AG09319 (cell line): ENCODE measurements around the gene PKN1.

ENCODE experiments used
- DNase-seq: peaks from one replicate; pipeline ENCODE4 v3.0.0-alpha.2; 2010; ENCODE audit warnings: low read depth; ENCODE audit errors: extremely low read depth
- CTCF ChIP-seq: IDR thresholded peaks from 2 replicates; pipeline ENCODE4 v1.5.1; 2011; ENCODE audit warnings: low read depth, mild to moderate bottlenecking, inconsistent platforms, low read length, moderate library complexity

PKN1 gene

DNA sequence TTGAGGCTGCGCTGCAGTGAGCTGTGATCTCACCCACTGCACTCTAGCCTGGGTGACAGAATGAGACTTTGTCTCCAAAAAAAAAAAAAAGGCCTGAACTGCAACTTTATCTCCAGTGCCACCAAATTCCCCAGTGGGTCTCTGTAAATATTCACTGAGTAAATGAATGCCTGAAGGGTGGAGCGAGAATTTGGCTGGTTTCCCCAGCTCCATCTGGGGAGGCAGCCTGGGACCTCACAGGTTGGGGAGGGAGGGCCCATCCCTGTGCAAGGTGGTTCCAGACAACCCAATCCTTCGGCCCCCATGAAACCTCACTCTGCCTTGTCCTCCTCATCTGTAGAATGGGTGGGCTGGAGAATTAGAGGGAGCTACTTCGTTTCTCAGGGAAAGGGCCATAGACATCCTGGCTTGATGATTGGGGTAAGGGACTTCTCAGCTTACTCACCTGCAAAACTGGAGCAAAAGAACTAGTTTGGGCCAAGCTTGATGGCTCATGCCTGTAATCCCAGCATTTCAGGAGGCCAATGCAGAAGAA, 4.2 kb upstream of the PKN1 start:
- no peak for TF ChIP-seq CTCF

DNA sequence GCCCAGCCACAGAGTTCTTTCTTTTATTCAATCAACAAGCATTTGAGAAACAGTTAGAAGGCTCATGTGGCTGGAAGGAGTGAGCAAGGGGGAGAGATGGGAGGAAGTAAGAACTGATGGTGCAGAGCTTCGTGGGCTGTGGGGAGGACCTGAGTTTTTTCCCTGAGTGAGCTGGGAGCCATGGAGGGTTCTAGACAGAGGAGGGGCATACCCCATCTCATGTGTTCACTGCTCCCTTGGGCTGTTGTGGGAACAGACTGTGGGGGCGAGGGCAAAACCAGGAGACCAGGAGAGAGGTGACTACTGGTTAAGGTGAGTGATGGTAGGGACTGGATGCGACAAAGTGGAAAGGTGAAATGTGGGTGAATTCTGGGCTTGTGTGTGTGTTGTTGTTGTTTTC, 2.4 kb upstream of the PKN1 start:
- no peak for DNase-seq
- no peak for TF ChIP-seq CTCF

More for the DNA sequence above, 4.2 kb upstream of the PKN1 start:
- no peak for DNase-seq

DNA sequence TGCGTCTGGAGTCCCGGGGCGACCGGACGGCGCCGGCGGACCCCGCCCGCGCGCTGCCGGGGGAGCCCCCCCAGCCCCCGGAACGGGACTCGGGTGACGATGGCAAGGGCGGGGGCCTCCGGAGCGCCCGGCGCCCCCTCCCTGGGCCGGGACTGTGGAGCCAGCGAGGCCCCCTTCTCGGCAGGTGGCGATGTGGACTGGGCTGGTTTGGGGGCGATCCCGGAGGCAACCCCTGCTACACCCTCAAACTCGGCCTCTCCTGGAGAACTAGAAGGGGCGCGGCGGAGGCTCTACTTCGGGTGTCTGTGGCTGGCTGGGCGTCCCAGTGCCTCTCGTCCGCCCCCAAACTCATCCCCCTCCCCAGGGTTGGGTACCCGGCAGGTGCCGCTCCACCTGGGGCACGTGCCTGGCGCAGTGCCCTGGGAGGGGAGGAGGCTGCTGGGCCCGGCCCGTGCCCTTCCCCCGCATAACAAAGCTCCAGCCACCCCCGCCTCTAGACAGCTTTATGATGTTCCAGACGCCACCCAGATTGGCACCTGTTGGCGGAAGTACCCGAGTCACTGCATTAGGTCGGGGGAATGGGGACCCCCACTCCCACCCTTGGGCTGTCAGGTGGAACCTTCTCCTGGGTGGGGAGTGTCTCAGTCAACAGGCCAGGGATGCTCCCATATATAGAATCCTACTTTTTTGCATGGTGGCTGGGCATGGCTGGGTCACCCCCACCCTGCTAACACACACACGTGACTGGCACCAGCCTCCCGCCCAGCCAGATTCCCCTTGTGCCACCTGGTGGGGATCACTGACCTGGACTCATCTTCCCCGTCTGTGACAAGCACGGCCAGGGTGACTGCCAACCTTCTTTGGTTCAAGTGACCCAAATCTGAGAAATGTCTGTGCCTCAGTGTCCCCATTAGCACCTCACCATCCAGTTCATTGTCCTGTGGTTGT, 722 bp downstream of the PKN1 start:
- DNase-seq, result no peak
- no peak; the same call in 1 of the 2 replicates for TF ChIP-seq CTCF

GRCh38 chr19:14434543-14435319, 1.6 kb downstream of the PKN1 start:
- DNase-seq, result no peak
- no peak for TF ChIP-seq CTCF

- TF ChIP-seq CTCF, result no peak
- DNase-seq, result no peak
These were observed 2.4 kb downstream of the PKN1 start for GRCh38 chr19:14435320-14436050.

GRCh38 chr19:14437578-14438140, 4.6 kb downstream of the PKN1 start:
- DNase-seq, result no peak
- no peak for TF ChIP-seq CTCF
